ENCODE results near the gene ZEB2.

- TF ChIP-seq ZNF274 (IDR thresholded peaks at IDR 0.05; ENCODE audit: insufficient read depth, insufficient read length), result no peak
- no peak for TF ChIP-seq RCOR1 (conservative IDR thresholded peaks at IDR 0.05; ENCODE audit: low read depth, low read length)
- TF ChIP-seq E2F8 (IDR thresholded peaks at IDR 0.05; ENCODE audit: low read depth, partially characterized antibody), result no peak
- TF ChIP-seq POLR2A (IDR thresholded peaks at IDR 0.05; ENCODE audit: low read depth, low read length), result no peak
- TF ChIP-seq HDAC2 (IDR thresholded peaks at IDR 0.05), result no peak
- TF ChIP-seq CTCF (IDR thresholded peaks at IDR 0.05 in 2 of 3, conservative IDR thresholded peaks at IDR 0.05 in 1 of 3; ENCODE audit: control insufficient read depth in 2 of 3, extremely low read depth in 1 of 3, insufficient read depth in 1 of 3, low read depth in 3 of 3, low read length in 3 of 3), result no peak
- no peak for TF ChIP-seq USF2 (IDR thresholded peaks at IDR 0.05; ENCODE audit: borderline replicate concordance, low read depth, low read length)
- no peak for TF ChIP-seq EZH2 (IDR thresholded peaks at IDR 0.05; ENCODE audit: borderline replicate concordance, control insufficient read depth, low read depth, low read length)
- TF ChIP-seq ZBTB33 (IDR thresholded peaks at IDR 0.05), result no peak
Observed at GRCh38 chr2:144554492-144555210, 34.7 kb upstream of the ZEB2 start.

All from GM12878 (cell line).